HepG2 (cell line): ENCODE results near the gene PAN2. TPM values are rescaled to one million over a fixed set of nuclear protein-coding genes. Genes with fewer than 3 reads are reported as not detected.
"Not testable (repeated sequence)": the region's sequence is repeated elsewhere in the genome, so short reads cannot be mapped to it uniquely, and the experiment has no call there.

Experiments
- ATAC-seq: fragments of 200-7000 bp; cut with Tn5 transposase; 3 replicates; pipeline ENCODE4 v1.9.1; 2020; ENCODE audit warnings: mild to moderate bottlenecking, moderate library complexity
- BruUV-seq: library from RNA; stranded (reverse); fragments of 400-500 nt; replicated peaks from 2 replicates; lab custom pipeline; 2021; lab: Mats Ljungman, UMichigan
- CTCF ChIA-PET: fragments of 300-600 bp; formaldehyde crosslinking; extraction: SDS; loops from one replicate; lab custom pipeline; 2021; ENCODE audit warnings: low total read pairs, inconsistent platforms, low intra/inter-chr PET ratio; lab: Yijun Ruan, JAX
- POLR2A ChIA-PET: fragments of 350-600 bp; sonication (Branson Sonifier 250); formaldehyde crosslinking; loops from one replicate; lab custom pipeline; 2020; ENCODE audit warnings: antibody characterized with exemption, inconsistent platforms; lab: Yijun Ruan, JAX
- DNase-seq: peaks from one replicate; pipeline ENCODE4 v3.0.0-alpha.2; 2015; ENCODE audit warnings: low spot score
- FAIRE-seq: peaks from 3 replicates; lab custom pipeline; 2011; peaks lifted over from hg19 to GRCh38; lab: Jason Lieb, UNC
- H2AFZ ChIP-seq: one replicate; pipeline ENCODE4 v1.6.1; 2011; ENCODE audit warnings: low read length, inconsistent platforms
- H3K27ac ChIP-seq: fragments of 300-600 bp; 3 replicates; pipeline ENCODE4 v1.8.0; 2011; ENCODE audit warnings: mixed run types, mild to moderate bottlenecking, mixed read lengths, low read length, inconsistent platforms; ENCODE audit not compliant: insufficient read depth; ENCODE audit errors: extremely low read length
- H3K27me3 ChIP-seq, 2 experiments: fragments of 200-600 bp in 1 of 2; 2 replicates in 1 of 2; 3 replicates in 1 of 2; pipeline versions ENCODE4 v1.6.0 to v1.8.0; 2011; ENCODE audit warnings: low read length in 2 of 2, mild to moderate bottlenecking in 2 of 2, moderate library complexity in 2 of 2, inconsistent platforms in 1 of 2; ENCODE audit not compliant: insufficient read depth in 2 of 2, control insufficient read depth in 1 of 2
- H3K36me3 ChIP-seq, 2 experiments: fragments of 200-600 bp in 1 of 2; replicated peaks in 1 of 2; 2 replicates in 1 of 2; 3 replicates in 1 of 2; pipeline versions ENCODE4 v1.5.1 to v1.8.0; 2011; ENCODE audit warnings: low read length in 2 of 2, inconsistent platforms in 1 of 2; ENCODE audit not compliant: insufficient read depth in 2 of 2, control insufficient read depth in 1 of 2
- H3K4me1 ChIP-seq: 2 replicates; pipeline ENCODE4 v1.5.1; 2012; ENCODE audit warnings: low read length, inconsistent platforms; ENCODE audit not compliant: insufficient read depth
- H3K4me2 ChIP-seq: 2 replicates; pipeline ENCODE4 v1.6.0; 2011; ENCODE audit warnings: low read depth, low read length, inconsistent platforms
- H3K4me3 ChIP-seq, 3 experiments: fragments of 200-600 bp in 1 of 3; sonication (generic), shearing (Covaris generic) in 1 of 3; replicated peaks in 1 of 3; 2 replicates each; pipeline ENCODE4 v1.5.1; 2011 to 2016; ENCODE audit warnings: low read length in 3 of 3, inconsistent platforms in 2 of 3, low read depth in 2 of 3, mild to moderate bottlenecking in 2 of 3, control low read depth in 1 of 3, mixed read lengths in 1 of 3; ENCODE audit not compliant: insufficient read depth in 1 of 3
- H3K79me2 ChIP-seq: one replicate; pipeline ENCODE4 v1.6.1; 2011; ENCODE audit warnings: low read length, inconsistent platforms; ENCODE audit not compliant: insufficient read depth
- H3K9ac ChIP-seq: 2 replicates; pipeline ENCODE4 v1.6.0; 2011; ENCODE audit warnings: mild to moderate bottlenecking, low read depth, low read length, inconsistent platforms; ENCODE audit not compliant: insufficient read depth
- H3K9me3 ChIP-seq: 2 replicates; pipeline ENCODE4 v1.5.1; 2012; ENCODE audit warnings: mild to moderate bottlenecking, low read length
- H4K20me1 ChIP-seq: 2 replicates; pipeline ENCODE4 v1.6.0; 2011; ENCODE audit warnings: inconsistent platforms, mild to moderate bottlenecking, low read length, moderate library complexity; ENCODE audit not compliant: insufficient read depth
- AKAP8 ChIP-seq: sonication (generic); formaldehyde crosslinking; IDR thresholded peaks from 2 replicates; pipeline ENCODE4 v1.5.1; 2020; ENCODE audit warnings: mild to moderate bottlenecking, missing genetic modification reagents
- MAZ ChIP-seq, 2 experiments: sonication (generic) in 1 of 2; formaldehyde crosslinking in 1 of 2; IDR thresholded peaks; 2 replicates each; pipeline versions ENCODE4 v1.5.0 to v1.6.1; 2012 to 2020; ENCODE audit warnings: low read depth in 2 of 2, mild to moderate bottlenecking in 2 of 2, borderline replicate concordance in 1 of 2, improper control_type of control experiment in 1 of 2, low read length in 1 of 2, missing genetic modification reagents in 1 of 2, moderate library complexity in 1 of 2
- NFYB ChIP-seq: sonication (generic); formaldehyde crosslinking; IDR thresholded peaks from 2 replicates; pipeline ENCODE4 v1.4.0; 2020; ENCODE audit warnings: missing genetic modification reagents
- POLR2A ChIP-seq, 2 experiments: IDR thresholded peaks; 2 replicates each; pipeline ENCODE4 v1.6.1; 2011; ENCODE audit warnings: low read depth in 2 of 2, low read length in 2 of 2, mild to moderate bottlenecking in 1 of 2, moderate library complexity in 1 of 2; ENCODE audit not compliant: insufficient read depth in 1 of 2
- SIN3B ChIP-seq: fragments of 150-350 bp; IDR thresholded peaks from 2 replicates; pipeline ENCODE4 v1.6.1; 2014; ENCODE audit warnings: low read length
- ZNF646 ChIP-seq: sonication (generic); formaldehyde crosslinking; IDR thresholded peaks from 2 replicates; pipeline ENCODE4 v1.9.0; 2021; ENCODE audit warnings: mild to moderate bottlenecking, missing genetic modification reagents
- WGBS: methylation state at CpG from one replicate; pipeline ENCODE4 v1.1.6; 2017; ENCODE audit warnings: low lambda C conversion rate; 5-methylcytosine and 5-hydroxymethylcytosine counted together
- in situ Hi-C: cut with HindIII; loops from 2 replicates; pipeline ENCODE4 v1.10.0; 2017; ENCODE audit warnings: low pct_unique_long_range_greater_than_20kb; ENCODE audit not compliant: extremely low pct_ligation_motif_present
- intact Hi-C: fragments of 100-400 bp; cut with micrococcal nuclease; formaldehyde crosslinking; loops from one replicate; pipeline ENCODE4 v1.10.0; 2022; ENCODE audit not compliant: unreplicated experiment
- polyA plus RNA-seq, 8 experiments: library from polyadenylated mRNA; depleted of rRNA in 3 of 8; stranded (reverse) in 7 of 8; unstranded in 1 of 8; fragments of >200 nt; fragmentation: Illumina TruSeq in 4 of 8; extraction: Trizol in 4 of 8; gene quantifications; 2 replicates each; pipeline versions ENCODE4 v1.2.1 to v1.2.3, GENCODE V29; 2011 to 2016; ENCODE audit warnings: low read depth in 4 of 8, missing spikeins in 1 of 8, mixed read lengths in 1 of 8; ENCODE audit not compliant: insufficient read depth in 1 of 8
- total RNA-seq, 5 experiments: library from RNA; depleted of rRNA; stranded (reverse); fragments of >200 nt; fragmentation: Illumina TruSeq; extraction: Trizol; gene quantifications; 2 replicates each; pipeline ENCODE4 v1.2.3, GENCODE V29; 2016; ENCODE audit warnings: low read depth in 1 of 5

Gene PAN2
- total and polyA plus RNA-seq, 2 of the 13 experiments (the other 11 are each of a cell fraction or from before 2014, with no cell fraction given) = 27.2 to 61.1 TPM

DNA sequence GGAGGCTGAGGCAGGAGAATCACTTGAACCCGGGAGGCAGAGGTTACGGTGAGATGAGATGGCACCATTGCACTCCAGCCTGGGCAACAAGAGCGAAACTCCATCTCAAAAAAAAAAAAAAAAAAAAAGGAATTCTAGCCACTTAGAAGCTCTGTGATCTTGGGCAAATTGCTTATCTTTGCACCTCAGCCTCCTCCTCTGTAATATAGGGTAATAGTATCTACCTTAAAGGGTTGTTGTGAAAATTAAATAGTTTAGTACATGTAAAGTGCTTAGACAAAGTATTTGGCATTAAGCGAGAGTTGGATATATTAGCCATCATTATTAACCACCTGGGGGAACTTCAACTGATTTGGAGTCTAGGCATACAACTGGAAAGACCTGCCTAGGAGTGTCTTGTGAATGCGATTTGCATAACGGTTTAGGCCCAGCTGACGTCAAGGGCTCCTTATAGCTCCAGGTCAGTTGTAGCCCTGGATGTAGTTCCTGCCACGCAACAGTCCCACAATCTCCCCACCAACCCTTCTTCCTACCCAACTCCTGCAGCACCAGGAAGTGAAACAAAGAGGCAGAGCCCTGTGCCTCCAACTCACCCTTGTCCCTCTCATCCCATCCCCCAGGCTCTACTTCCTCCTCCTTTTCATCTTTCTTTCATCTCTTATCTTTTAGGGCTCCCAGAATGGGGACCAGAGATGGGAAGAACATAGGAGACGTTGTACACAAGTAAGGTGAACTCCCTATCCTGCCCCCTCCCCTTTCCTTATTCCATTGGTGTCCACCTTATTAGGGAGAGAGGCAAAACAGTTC lies 2.8 kb upstream of the PAN2 start (continued):
- no peak for TF ChIP-seq MAZ (IDR thresholded peaks at IDR 0.05; ENCODE audit: borderline replicate concordance, low read depth, low read length)
- no peak for TF ChIP-seq MAZ (CRISPR knock-in tag; IDR thresholded peaks at IDR 0.05; ENCODE audit: low read depth)
- TF ChIP-seq AKAP8 = no peak
- no peak for TF ChIP-seq POLR2A (IDR thresholded peaks at IDR 0.05; ENCODE audit: insufficient read depth in 1 of 2, low read depth in 2 of 2, low read length in 2 of 2)
- no peak for TF ChIP-seq NFYB (CRISPR knock-in tag)
- no peak for TF ChIP-seq ZNF646 (CRISPR knock-in tag)
- no peak for TF ChIP-seq SIN3B

DNA sequence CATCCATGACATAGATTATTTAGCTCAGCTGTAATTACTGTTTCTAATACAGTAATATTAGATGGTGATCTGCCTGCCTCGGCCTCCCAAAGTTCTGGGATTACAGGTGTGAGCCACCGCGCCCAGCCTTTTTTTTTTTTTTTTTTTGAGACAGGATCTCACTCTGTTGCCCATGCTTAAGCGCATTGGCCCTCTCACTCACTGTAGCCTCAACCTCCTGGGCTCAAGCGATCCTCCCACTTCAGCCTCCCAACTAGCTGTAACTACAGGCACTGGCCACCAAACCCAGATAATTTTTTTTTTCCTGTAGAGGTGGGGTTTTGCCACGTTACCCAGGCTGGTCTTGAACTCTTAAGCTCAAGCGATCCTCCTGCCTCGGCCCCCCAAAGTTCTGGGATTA lies 1.7 kb upstream of the PAN2 start:
- CTCF ChIA-PET = interaction anchor here (2.0 kb wide), 1 partner anchor 128 kb away, joined by 5 read pairs; no protein-coding TSS in a partner anchor

More for the DNA sequence above, 1.7 kb upstream of the PAN2 start:
- 97% methylated on average over 8 of the region's 8 CpGs for WGBS
- H3K36me3 ChIP-seq, BruUV-seq, H2AFZ ChIP-seq, DNase-seq, H3K27ac ChIP-seq, H4K20me1 ChIP-seq, H3K9ac ChIP-seq, H3K27me3 ChIP-seq, H3K4me2 ChIP-seq, H3K79me2 ChIP-seq, H3K4me3 ChIP-seq, FAIRE-seq, ATAC-seq, H3K9me3 ChIP-seq, in situ Hi-C loops, intact Hi-C loops: not testable (repeated sequence)
- POLR2A ChIA-PET = interaction anchor here (1.0 to 4.7 kb wide), 3 partner anchors 20 to 114 kb away, joined by 5 to 81 read pairs (median 71); partner anchors contain the start of genes APOF, CNPY2, STAT2 and TIMELESS
- peaks cover 54% of the 10 kb centered on the region for H3K4me1 ChIP-seq
